ENCODE results near the gene GOLGA8B. TPM values are rescaled to one million over a fixed set of nuclear protein-coding genes. Genes with fewer than 3 reads are reported as not detected.

The GOLGA8B gene
- total RNA-seq, 4 donors from 2014 or later: 83.2 to 336 (median 98.0) TPM

Other genes with a start within 250 kb of the GOLGA8B start
- 10 to 100 TPM; 18.3 to 78.9 (median 35.9) TPM for gene SLC12A6, start 245.9 kb downstream of the GOLGA8B start, total RNA-seq
- 100 to 1,000 TPM in 3 of 4 donors, 10 to 100 TPM in 1; 88.9 to 196 (median 133) TPM for gene NOP10, start 240.5 kb downstream of the GOLGA8B start, total RNA-seq
- gene NUTM1, start 240.3 kb downstream of the GOLGA8B start, total RNA-seq: under 1 TPM in 1 of 4 donors, not detected in 3; 0.10 TPM
- 100 to 1,000 TPM in 1 of 4 donors, 10 to 100 TPM in 3; 23.6 to 105 (median 35.9) TPM for gene LPCAT4, start 216.5 kb downstream of the GOLGA8B start, total RNA-seq
- gene GOLGA8A, start 145.8 kb downstream of the GOLGA8B start, total RNA-seq: 100 to 1,000 TPM in 1 of 4 donors, 10 to 100 TPM in 3; 19.5 to 155 (median 55.4) TPM
- gene GJD2, start 171.3 kb upstream of the GOLGA8B start, total RNA-seq: under 1 TPM in 1 of 4 donors, not detected in 3; 0.24 TPM
- gene ACTC1, start 211.9 kb upstream of the GOLGA8B start, total RNA-seq: 1 to 10 TPM in 2 of 4 donors, under 1 TPM in 2; 0.51 to 1.4 (median 0.85) TPM

Measured in suprapubic skin (tissue), 4 donors.